Germinal center (tissue), 1 donor: ENCODE results near the gene FOXN3.

Experiments
- DNase-seq: peaks from one replicate; pipeline ENCODE4 v3.0.0; 2012; ENCODE audit warnings: mixed read lengths, low spot score

The FOXN3 gene

DNA sequence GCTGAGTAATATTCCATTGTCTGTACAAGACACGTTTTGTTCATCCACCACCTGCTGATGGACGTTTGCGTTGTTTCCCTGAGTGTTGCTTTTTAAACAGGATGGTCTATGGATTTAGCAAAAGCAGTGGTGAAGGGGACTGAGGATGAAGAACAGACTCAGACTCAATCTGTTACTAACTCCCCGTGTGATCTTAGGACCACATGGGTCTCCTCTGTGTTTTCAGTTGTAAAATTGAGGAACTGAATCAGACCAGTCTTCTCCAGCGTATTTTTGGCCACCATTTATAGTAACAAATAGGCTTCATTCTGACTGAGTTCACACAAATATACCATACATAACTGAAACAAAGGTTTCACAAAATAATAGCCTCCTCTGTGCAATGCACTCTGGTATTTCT lies 85.6 kb downstream of the FOXN3 start:
- DNase-seq: peak; percentile 43

DNA sequence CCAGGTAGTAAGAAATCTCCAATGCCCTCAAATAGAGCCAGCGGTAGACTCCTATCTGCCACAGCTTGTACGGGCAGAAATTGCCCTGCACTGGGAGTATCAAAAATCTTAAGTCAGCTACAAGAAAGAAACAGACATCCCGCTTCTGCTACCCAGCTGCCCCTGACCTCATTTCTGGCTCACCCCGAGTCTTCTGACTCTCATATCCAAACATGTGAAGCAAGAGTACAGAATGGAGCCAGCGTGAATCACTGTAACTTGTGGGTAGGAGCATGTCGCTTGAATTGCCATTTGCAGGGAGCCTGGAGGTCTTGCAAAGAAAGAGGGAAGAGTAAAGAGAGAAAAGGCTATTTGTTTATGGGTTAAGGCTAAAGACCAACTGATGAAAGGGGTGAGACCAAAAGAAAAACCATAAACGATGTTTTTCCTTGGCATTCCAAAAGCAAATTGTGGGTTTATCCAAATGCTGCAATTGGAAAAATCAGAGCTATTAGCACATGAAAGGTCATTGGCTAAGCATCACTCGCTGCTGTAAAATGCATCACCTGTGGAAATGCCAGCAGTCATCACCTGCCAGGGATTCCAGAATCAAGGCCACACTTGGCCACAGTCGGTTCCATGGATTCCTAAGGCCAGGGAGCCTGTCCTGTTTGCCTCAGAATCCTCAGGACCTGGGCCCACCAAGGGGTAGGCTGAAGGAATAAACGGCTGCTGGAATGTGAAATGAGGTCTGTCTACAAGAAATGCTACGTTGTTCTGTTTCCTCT lies 86.6 kb downstream of the FOXN3 start:
- no peak for DNase-seq

DNA sequence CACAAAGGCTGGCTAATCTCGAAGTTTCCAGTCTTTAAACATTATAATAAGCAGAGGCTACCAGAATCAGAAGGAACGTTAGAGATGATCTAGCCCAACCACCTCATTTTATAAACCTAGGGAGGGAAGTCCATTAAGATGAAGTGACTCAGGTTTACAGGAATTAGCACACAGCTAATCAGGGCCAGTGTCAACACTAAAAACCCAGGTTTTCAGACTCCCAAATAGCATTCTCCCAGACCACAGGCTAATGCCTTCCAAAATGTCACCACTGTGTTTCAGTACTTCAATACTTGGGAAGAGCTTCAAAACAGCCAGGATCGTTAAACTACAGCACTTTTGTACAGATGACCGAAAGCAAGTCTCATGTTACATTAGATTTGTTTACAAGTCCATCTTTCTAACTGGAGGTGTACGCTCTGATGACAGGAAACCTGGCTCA lies 89.2 kb downstream of the FOXN3 start:
- no peak for DNase-seq

DNA sequence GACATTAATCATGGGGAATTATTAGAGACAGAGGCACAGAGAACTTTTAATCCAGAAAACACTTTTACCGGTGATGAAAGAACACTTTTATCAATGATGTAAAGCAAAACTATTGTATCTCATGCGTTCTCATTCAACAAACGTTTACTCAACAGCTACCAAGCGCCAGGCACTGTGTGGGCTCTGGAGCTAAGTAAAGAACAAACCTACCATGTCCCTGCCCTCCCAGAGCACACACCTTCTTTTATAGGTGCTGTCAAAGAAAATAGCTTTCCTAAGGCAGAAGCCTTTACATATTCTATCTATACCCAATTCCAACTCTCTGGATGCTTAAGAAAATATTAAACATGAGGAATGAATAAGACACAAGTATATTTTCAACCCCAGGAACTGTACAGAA lies 91.1 kb downstream of the FOXN3 start:
- DNase-seq: no peak

DNA sequence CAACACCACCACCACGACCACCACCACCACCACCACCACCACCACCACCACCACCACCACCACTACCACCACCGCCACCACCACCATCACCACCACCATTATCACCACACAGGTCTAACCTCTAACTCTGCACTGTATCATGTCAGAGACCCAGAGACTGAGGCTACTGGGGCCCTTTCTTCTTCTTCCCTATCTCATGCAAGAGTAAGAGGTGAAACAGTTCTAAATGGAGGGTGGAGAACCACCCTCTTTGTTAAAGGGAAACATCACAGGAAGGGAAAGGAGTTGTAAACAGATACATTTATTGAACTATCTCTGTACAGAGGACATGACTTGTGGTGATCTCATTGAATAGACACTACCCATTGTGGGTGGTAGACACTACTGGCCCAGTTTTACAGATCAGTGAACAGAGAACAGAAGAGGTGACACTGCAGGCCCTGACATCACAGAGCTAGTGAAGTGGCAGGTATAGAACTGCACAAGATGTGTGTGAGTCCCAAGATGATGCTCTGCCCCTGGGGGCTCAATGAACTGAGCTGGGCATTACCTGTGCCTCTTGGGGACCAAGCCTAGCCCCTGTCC lies 91.6 kb downstream of the FOXN3 start:
- no peak for DNase-seq

DNA sequence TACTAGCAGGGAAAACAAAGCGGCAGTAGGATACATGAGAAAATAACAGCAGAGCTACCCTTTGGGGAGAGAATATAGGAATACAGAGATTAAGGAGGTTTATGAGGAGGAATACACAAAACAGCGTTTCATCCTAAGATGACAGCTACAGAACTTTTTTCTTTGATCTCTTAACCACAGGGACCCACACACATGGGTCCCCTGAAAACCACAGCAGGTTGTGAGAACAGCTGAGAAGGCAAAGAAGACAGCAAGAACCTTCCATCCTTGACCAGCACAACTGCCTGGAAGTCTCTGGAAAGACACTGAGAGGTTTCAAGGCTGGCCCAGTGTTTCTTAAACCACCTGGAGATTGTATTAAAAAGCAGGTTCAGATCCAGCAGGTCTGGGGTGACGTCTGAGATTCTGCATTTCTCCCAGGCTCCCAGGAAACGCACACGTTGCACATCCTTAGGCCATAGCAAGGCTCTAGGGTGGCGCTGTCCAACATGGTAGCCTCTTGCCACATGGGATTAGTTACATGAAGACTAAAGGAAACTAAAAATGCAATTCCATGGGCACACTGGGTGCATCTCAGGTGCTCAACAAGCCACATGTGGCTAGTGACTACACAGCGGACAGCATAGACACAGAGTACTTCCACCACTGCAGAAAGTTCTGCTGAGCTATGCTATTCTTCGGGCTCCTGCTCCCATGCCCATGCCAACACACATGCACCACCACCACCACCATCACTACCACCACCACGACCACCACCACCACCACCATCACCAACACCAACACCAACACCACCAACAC lies 92.3 kb downstream of the FOXN3 start:
- DNase-seq: no peak

DNA sequence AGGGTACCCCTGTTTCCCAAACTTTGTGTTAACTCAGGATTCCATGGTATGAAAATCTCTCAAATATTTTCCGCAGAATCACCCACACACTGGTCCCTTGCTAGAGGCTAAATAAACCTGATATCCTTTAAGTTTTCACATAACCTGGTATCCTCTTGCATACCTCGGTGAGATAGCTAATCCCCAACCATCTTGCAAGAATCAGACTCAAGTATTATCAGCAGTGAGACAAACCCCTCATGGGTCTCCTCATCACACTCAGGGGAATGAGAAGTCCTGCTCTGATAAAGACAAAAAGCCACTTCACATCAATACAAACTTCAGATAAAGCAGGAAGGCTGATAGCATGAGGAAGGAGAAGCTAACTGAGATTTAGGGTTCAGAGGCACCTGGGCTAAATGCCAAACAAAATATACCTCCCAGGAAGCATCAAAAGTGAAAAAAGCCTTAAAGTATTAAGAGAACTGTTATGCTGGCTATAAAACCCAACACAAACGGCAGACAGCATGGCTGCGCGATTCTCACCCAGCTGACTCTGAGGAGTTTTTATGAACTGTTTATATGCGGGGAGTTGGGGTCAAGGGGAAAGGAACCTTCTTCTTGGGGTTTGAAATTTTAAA lies 96.5 kb downstream of the FOXN3 start:
- DNase-seq: no peak

DNA sequence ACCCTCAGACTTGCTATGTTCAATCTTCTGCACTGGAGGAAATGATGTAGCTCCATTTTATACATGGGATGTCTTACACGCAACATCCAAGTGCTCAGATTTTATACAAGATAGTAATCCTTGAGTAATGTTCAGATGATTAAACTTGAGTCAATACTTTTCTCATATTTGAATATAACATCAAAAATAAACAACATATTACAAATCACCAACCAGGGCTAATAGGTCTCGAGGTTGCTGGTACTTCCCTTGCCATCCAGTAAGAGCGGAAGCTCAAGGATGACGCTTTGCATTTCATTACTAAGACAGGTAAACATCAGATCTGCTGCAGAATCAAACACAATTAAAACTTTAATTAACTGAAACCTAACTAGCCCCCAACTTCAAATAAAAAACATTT lies 97.3 kb downstream of the FOXN3 start:
- no peak for DNase-seq

DNA sequence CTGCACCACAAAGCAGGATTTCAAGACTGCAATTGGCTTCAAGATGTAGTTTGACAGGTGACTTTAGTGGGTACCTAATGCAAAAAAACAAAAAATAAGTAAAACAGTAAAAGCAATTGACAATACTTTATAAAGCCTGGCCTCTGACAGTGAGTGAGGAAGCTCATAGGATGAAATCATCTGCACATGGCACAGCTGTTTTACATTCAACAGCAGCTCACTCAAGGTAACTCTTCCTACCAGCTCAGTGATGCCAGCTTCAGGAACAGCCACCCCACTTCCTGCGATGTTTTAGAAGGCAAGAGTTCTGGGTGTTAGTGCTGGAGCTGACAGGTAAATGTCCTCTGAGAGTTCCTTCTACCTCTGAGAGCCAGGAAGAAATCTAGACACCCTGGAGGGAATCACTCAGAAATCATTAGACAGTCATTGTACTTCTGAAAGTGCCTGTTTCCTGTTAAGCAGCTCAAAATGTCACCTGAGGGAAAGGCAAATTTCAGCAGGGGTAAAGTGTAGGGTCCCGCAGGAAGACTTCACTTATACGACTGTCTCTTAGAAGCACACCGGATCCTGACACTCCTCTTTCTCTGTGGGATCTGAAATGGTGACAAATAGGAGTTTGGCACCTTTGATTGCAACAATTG lies 99.9 kb downstream of the FOXN3 start:
- DNase-seq: no peak

DNA sequence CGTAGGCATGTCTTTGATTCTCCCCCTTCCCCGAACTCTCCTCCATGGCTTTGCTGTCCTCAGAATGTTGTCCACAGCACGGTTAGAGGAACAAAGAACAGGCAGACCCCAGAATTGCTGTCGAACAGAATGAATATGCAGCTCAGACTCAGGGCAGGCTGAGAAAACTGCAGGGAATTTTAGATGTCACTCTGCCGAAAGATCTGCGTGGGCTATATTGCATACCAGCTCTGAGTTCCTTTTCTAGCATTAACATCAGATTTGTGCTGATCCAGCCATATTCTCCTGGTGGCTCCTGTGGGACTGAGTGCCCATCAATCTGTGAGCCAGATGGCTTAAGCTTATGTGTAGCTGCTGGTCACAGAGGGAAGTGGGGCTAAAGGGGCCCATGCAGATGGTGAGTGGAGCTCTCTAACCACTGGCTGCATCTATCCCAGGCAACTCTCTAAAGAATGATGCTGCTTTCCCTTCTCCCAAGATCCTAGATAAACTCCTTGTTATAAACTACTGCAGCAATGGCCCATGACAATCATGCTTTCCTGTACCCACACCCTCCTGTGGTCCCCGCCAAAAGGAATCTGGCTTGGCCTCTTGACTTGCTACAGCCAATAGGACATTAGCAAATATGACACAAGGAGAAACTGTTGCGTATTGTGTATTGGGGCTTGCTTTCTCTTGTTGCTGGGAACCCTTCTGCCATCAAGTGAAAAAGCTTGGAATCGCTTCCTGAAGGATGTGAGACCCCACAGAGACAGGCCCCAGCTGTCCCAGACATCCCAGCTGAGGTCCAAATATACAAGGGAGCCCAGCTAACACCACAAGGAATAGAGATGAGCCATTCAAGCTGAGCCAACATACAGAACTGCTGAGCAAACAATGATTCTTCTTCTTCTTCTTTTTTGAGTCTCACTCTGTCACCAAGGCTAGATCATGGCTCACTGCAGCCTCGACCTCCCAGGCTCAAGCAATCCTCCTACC lies 101.3 kb downstream of the FOXN3 start:
- DNase-seq: no peak

DNA sequence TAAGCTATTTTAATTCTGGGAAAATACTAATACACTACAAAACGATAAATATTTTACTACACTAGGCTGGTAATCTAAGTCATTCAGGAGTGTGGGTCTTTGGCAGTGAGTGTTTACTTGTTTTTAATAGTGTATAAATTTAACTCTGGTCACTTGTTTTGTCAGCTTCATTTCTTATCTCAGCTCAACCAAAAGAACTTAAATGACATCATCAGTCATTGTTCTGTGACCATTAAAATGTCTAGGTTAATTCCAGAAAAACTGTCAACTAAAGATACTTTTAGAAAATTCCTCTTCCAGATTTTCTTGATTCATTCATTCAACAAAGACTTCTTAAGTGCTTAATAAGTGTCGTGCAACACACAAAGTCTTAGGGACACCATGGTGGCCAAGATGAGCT lies 102.8 kb downstream of the FOXN3 start:
- DNase-seq: no peak

DNA sequence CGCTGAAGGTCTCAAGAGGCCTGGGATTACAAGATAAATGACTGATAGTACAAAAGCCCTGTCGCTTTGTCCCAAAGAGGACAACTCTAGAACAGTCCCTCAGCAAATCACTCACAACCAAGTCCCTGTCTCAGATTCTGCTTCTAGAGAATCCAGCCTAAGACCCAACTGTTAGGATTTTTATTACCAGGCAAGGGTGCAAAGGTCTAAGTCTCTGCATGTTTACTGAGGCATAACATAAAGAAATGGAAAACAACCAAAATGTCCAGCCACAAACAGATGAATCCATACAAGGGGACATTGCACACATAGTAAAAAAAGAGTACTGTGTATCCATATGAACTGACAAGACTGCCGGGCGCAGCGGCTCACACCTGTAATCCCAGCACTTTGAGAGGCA lies 104.1 kb downstream of the FOXN3 start:
- DNase-seq: no peak

DNA sequence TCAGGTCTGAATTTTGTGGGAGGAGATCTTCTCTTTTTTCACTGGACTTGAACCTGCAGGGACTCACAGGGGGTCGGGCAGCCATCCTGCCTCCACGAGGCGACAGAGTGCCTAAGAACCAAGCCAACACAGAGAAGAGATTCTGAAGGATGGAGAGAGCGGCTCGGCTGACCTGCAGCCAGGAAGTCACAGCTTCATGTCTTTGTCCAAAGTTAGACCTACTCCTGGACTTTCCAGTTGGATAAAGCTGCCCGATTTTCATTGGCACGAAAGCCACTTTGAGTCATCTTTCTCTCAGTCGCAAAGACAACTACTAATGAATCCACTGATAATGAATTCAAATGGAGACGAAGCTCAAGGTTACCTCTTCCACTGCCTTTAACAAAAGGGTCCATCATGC lies 106.8 kb downstream of the FOXN3 start:
- no peak for DNase-seq

DNA sequence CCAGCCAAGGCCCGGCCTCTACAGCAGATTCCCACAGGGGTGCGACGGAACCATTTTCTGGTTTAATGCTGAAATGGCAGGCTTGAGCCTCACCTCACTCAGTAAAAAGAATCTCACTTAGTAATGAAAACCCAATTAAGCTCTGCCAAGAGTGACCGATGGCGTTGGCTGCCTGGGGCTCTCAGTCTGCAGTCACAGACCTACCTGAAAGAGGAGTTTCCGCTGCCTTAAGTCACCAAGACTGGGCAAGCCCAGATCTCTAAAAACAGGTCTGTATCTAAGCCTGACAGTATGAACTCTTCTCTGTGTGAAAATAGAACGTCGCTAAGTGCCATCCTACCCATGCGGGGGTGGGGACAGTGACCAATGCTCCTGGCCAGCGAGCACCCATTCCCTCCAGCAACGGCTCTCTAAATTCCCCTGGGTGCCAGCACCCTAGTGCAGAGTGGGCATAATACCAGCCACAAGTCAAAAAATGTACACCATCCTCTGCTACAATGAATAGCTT lies 107.3 kb downstream of the FOXN3 start:
- DNase-seq: no peak

DNA sequence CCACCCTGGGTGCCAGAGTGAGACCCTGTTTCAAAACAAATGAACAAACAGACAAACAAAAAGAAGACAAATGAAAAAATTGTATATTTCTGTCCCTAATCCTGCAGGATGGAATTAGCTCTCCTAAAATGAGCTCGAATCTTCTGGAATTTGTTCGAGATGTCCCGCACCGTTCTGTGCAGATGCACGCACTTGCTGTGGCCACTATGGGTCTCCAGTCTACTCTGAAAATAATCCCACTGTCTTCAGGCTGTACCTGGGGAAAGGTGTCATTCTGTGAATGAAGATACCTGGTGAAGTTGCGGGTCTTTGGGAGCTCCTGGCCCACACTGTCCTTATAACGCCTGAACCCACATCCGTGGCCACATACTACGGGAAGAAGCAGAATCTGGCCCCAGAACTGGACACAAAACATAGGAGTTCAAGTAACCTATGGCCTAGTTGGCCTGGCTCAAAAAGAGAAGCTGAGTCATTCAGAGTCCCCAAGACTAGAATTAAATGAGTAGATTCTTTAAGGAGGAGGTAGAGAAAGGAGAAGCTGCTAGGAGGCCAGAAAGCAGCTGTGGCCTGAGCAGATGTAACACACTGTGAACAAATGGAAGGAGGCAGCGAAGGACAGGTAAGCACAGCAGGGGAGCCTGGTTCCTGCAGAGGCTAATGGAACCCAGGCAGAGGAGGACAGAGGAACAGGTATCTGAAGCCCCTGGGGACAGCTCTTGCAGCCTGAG lies 108.6 kb downstream of the FOXN3 start:
- peak; percentile 41 for DNase-seq

DNA sequence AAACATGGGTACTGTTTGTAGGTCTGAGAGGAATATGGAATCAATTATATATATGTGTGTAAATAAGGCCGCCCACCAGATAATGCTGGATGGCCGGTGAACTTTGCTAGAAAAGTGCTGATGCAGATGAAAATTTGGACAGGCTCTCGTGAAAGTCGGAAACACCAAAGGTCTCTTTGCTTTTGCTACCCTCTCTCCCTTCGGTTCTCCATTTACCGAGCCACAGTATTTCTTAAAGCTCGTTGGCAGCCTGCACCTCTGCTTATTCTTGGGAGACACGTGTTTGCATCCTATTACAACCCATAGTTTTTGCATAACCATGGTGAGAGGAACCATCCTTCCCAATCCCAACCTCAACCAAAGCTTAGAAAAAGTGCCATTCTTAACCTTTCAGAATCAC lies 109.6 kb downstream of the FOXN3 start:
- peak; percentile 33 for DNase-seq

DNA sequence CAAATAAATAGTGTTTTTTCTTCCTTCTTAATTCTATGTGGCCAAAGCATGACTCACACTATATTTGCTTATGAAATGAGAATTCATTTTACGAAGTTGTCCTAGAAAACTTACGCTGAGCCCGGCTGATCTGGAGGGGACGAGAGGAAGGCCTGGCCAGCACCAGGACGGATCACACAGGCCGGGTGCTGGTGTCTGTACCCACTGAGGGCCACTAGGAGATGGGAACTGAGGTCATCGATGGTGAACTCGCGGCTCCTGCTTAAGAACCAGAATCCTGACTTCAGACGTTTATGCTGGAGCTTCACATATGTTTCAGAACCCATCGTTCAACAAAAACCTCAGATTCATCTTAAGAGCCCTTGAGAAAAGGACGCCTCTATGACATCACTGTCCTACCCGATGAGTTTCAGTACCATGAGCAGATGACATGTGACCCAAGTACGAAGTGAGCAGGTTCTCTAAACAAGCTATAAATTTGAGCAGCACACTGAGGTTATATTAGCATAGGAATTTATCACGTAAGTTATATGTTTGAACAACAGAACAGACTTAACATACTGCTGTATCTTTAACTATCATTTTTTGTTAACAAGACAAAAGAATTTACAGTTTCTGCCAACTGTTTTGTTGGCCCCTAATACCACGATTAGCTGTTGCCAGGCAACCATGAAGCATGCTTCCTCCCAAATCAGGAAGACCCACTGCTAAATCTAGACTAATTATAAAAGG lies 111.9 kb downstream of the FOXN3 start:
- peak; percentile 48 for DNase-seq

DNA sequence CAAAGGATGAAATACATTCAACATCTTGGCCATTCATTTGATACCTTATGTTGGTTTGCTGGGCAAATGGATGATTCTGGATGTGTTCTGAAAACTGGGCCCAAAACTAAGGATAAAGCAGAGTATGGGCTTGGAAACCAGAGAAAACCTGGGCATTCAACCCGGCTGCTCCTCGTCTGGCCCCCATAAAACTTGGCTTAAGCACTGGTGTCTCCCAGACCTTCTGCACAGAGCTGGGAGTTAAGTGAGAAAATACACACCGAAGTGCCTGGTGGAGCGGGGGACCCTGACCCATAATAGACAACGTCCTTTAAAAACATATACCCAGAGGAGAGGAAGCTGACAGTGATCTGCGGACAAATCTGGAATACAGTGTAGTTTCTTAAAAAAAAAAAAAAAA lies 112.5 kb downstream of the FOXN3 start:
- no peak for DNase-seq
